ENCODE measurements around the gene C2orf92.

The C2orf92 gene

DNA sequence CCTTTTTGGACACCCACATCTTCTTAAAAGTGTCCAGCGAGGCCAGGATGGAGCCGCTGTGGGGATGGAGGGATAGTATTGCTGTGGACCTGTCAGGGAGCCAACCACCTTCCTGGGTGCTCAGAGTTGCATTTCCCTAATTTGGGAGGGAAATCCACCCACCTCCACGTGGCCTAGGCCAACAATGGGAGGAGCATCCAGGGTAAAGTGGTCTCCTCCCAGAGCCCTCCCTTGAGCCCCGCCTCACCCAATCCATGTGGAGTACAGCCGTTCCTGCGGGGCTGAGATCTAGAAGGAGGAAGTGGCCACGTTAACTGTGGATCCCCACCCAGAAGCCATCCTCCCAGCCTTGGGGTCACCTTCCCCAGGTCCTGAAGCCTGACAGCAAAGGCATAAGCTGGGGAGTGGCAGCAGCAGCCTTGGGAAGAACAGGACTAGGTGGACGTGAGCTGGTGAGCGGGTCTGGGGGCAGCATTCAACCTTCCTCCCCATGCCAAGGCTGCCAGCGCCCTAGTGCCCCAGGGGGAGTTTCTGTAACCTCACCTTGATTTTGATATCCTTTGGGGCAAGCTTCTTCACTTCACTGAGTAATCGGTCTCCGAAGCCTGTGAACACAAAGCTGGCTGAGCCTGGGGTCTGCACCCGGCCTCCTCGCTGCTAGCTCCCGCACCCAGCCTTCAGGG, 12.5 kb upstream of the C2orf92 start:
- Mint-ChIP-seq H3K27me3 (no peaks in the 10 kb centered on the region), H3K4me1 (peaks cover 43% of the 10 kb centered on the region), H3K27ac (no peak overlapping the region), H3K4me3 (no peak overlapping the region), H3K9me3 (no peaks in the 10 kb centered on the region)
- ATAC-seq (no peak), DNase-seq (no peak)

GRCh38 chr2:97657986-97658690, 11.4 kb upstream of the C2orf92 start:
- no peak for DNase-seq
- Mint-ChIP-seq H3K27me3 (no peaks in the 10 kb centered on the region), H3K27ac (peak overlapping the region in 1 of 2 donors; percentile 72), H3K4me1 (peaks cover 52% of the 10 kb centered on the region), H3K9me3 (no peaks in the 10 kb centered on the region), H3K4me3 (no peak overlapping the region)
- ATAC-seq = no peak

DNA sequence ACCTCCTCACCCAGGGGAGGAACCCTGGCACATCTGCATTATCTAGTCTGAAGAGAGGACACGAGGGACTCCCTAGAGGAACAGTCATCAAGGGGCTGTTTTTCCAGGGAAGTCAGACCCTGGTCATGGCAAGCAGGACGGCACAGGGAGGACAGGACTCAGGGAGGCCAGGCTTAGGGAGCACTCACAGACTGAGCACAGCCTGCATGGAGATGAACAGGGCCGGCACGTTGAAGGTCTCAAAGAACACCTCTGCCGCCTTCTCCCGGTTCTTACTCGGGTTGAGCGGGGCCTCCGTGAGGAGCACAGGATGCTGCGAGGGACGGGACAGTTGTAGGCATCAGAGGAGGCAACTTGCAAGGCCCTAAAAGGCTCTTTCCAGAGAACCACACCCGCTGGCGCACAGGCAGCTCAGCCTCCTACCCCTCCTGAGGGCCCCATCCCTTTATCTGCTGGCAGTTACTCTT, 10.8 kb upstream of the C2orf92 start:
- H3K4me1 Mint-ChIP-seq = peaks cover 52% of the 10 kb centered on the region
- no peaks in the 10 kb centered on the region for H3K9me3 Mint-ChIP-seq
- no peaks in the 10 kb centered on the region for H3K27me3 Mint-ChIP-seq
- ATAC-seq (no peak), DNase-seq (no peak)
- no peak overlapping the region for H3K4me3 Mint-ChIP-seq
- no peak overlapping the region for H3K27ac Mint-ChIP-seq

DNA sequence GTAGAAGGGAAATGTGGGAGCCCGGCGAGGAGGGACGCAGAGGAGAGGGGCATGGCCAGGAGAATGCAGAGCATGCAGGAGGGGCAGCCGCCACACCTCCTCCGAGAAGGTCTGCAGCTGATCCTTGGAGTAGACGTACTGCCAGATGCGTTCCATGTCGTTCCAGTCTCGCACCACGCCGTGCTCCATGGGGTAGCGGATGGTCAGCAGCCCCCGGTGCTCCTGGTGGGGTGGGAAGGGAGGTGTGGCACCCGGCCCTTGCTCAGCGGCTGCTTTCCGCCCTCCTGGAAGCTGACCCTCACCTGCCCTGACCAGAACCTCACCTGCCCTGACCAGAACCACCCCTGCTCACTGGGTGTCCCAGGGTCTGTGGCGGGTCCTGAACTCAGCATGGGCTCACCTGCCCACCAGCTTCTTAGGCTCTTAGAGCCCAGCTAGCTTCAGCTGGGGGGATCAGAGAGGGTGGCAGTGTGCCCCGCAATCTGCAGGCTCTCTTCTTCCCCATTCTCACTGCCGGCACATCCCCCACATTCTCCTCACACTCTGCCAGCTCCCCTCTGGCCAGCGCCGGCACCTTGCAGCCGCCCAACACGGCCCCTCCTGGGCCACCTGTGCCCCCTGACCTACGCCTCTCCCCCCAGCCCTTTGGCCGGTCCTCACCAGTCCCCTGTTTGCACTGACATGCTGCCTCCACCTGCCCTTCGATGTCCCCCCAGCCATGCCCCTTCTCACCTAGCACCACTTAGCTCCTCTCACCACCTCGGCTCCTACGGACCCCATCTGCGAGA, 10.1 kb upstream of the C2orf92 start:
- peaks cover 49% of the 10 kb centered on the region for H3K4me1 Mint-ChIP-seq
- DNase-seq (no peak), ATAC-seq (no peak)
- peak overlapping the region; percentile 72 to 79 for H3K27ac Mint-ChIP-seq
- H3K9me3 Mint-ChIP-seq = no peaks in the 10 kb centered on the region
- H3K4me3 Mint-ChIP-seq = no peak overlapping the region
- H3K27me3 Mint-ChIP-seq = no peaks in the 10 kb centered on the region

- no peak overlapping the region for H3K4me3 Mint-ChIP-seq
- peaks cover 48% of the 10 kb centered on the region for H3K4me1 Mint-ChIP-seq
- H3K27me3 Mint-ChIP-seq = no peaks in the 10 kb centered on the region
- peak overlapping the region; percentile 72 to 79 for H3K27ac Mint-ChIP-seq
- DNase-seq (no peak), ATAC-seq (no peak)
- no peaks in the 10 kb centered on the region for H3K9me3 Mint-ChIP-seq
Observed at GRCh38 chr2:97660044-97660774, 9.3 kb upstream of the C2orf92 start.

GRCh38 chr2:97660775-97661389, 8.6 kb upstream of the C2orf92 start:
- Mint-ChIP-seq H3K27ac (no peak overlapping the region), H3K27me3 (no peaks in the 10 kb centered on the region), H3K9me3 (no peaks in the 10 kb centered on the region), H3K4me3 (peak overlapping the region; percentile 90 to 93), H3K4me1 (peaks cover 44% of the 10 kb centered on the region)
- ATAC-seq (no peak), DNase-seq (no peak)

GRCh38 chr2:97661927-97662326, 7.6 kb upstream of the C2orf92 start:
- Mint-ChIP-seq H3K27me3 (no peaks in the 10 kb centered on the region), H3K27ac (peak overlapping the region in 1 of 2 donors; percentile 81), H3K9me3 (no peaks in the 10 kb centered on the region), H3K4me3 (peak overlapping the region; percentile 90 to 93), H3K4me1 (peaks cover 39% of the 10 kb centered on the region)
- DNase-seq (no peak), ATAC-seq (no peak)

GRCh38 chr2:97662386-97662894, 7.1 kb upstream of the C2orf92 start:
- peak overlapping the region; percentile 97 to 99 for H3K27ac Mint-ChIP-seq
- no peaks in the 10 kb centered on the region for H3K27me3 Mint-ChIP-seq
- peak overlapping the region; percentile 90 to 93 for H3K4me3 Mint-ChIP-seq
- H3K9me3 Mint-ChIP-seq = no peaks in the 10 kb centered on the region
- no peak for ATAC-seq
- peaks cover 39% of the 10 kb centered on the region for H3K4me1 Mint-ChIP-seq
- DNase-seq = no peak

GRCh38 chr2:97662895-97663625, 6.5 kb upstream of the C2orf92 start:
- H3K4me3 Mint-ChIP-seq = peak overlapping the region; percentile 90 to 93
- ATAC-seq (peak; percentile 83), DNase-seq (peak; percentile 80 to 91)
- no peaks in the 10 kb centered on the region for H3K9me3 Mint-ChIP-seq
- H3K27me3 Mint-ChIP-seq = no peaks in the 10 kb centered on the region
- peak overlapping the region; percentile 97 to 99 for H3K27ac Mint-ChIP-seq
- H3K4me1 Mint-ChIP-seq = peaks cover 40% of the 10 kb centered on the region

DNA sequence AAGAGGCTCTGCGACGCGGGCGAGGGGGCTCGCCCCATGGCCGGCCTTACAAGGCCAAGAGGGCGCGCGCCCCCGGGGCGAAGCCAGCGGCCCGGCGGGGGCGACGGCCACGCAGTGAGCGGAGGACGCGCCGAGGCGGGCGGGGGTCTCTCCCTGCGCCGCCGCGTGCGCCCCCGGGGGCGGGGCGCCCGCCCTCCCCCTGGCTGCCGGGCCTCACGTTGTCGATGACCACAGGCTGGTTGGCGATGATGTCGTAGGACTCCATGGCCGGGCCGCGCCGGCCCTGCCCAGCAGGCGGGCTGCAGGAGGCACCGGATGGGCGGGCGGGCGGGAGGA, 5.9 kb upstream of the C2orf92 start:
- H3K9me3 Mint-ChIP-seq = no peaks in the 10 kb centered on the region
- DNase-seq (no peak), ATAC-seq (peak; percentile 29)
- H3K4me1 Mint-ChIP-seq = peaks cover 44% of the 10 kb centered on the region
- H3K27me3 Mint-ChIP-seq = no peaks in the 10 kb centered on the region
- H3K27ac Mint-ChIP-seq = peak overlapping the region; percentile 97 to 99
- H3K4me3 Mint-ChIP-seq = peak overlapping the region; percentile 90 to 93

DNA sequence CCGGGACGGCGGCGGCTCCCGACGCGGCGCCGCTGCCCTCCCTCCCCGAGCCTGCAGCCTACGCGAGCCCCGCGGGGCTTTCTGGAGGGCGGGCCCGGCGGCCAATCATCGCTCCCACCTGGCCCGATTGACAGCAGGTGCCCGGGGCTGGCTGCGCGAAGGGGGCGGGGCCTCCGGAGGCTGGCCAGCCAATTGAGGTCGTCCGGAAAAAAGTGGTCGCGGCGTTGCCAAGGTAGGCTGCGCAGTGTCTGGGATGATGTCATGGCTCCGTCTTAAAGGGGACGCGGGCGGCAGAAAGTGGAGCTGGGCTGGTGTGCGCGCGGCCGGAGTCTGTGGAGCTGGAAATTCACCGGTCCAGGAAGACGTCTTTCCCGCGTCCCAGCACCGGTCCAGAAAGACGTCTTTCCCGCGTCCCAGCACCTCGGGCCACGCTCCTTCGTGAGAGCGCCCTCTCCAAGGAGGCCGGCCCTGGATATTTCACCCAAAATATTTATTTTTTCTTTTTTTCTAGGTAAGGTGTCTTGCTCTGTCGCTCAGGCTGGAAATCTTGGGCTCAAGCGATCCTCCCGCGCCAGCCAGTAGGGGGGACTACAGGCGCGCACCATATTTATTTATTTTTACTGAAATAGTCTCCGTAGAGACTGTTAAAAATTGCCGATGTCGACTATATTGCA, 5.4 kb upstream of the C2orf92 start, which contains the start of gene ACTR1B:
Gene ACTR1B (minus strand): TSS at position 83 of the 674 bp plus-strand sequence. CDS start 154 bp downstream, outside the sequence.
- DNase-seq (peak; percentile 99), ATAC-seq (peak; percentile 81)
- peak within 1 kb of the TSS; percentile 98 to 99 for H3K27ac Mint-ChIP-seq
- no peaks in the 10 kb centered on the region for H3K9me3 Mint-ChIP-seq
- H3K4me3 Mint-ChIP-seq = peak within 1 kb of the TSS; percentile 91 to 93
- H3K27me3 Mint-ChIP-seq = no peaks in the 10 kb centered on the region
- peaks cover 44% of the 10 kb centered on the region for H3K4me1 Mint-ChIP-seq

DNA sequence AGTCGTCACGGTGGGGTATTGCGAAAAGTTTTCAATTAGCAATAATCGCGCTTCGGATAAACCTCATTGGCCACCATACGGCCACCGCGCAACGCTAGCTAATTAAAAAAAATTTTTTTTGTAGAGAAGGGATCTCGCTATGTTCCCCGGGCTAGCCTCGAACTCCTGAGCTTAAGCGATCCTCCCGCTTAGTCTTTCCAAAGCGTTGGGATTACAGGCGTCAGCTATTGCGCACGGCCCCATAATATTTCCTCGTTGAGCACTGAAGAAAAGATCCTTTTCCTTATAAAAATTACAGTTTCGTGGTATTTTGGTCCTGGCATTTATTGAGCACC, 4.9 kb upstream of the C2orf92 start:
- DNase-seq (no peak), ATAC-seq (no peak)
- Mint-ChIP-seq H3K27me3 (no peaks in the 10 kb centered on the region), H3K4me3 (peak overlapping the region; percentile 83 to 91), H3K9me3 (no peaks in the 10 kb centered on the region), H3K4me1 (peaks cover 43% of the 10 kb centered on the region), H3K27ac (peak overlapping the region; percentile 94 to 98)

DNA sequence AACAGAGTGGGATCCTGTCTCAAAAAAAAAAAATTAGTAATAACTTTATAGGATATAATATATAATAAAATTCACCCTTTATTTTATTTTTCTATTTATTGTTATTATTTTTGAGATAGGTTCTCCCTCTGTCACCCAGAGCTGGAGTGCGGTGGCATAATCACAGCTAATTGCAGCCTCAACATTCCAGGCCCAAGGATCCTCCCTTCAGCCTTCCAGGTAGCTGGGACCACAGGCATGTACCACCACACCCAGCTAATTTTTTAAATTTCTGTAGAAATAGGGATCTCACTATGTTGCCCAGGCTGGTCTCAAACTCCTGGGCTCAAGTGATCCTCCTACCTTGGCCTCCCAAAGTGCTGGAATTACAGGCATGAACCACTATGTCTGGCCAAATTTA, 958 bp downstream of the C2orf92 start:
- no peak for ATAC-seq
- no peak overlapping the region for H3K4me3 Mint-ChIP-seq
- no peaks in the 10 kb centered on the region for H3K9me3 Mint-ChIP-seq
- no peaks in the 10 kb centered on the region for H3K27me3 Mint-ChIP-seq
- no peak overlapping the region for H3K27ac Mint-ChIP-seq
- peaks cover 34% of the 10 kb centered on the region for H3K4me1 Mint-ChIP-seq
- no peak for DNase-seq

DNA sequence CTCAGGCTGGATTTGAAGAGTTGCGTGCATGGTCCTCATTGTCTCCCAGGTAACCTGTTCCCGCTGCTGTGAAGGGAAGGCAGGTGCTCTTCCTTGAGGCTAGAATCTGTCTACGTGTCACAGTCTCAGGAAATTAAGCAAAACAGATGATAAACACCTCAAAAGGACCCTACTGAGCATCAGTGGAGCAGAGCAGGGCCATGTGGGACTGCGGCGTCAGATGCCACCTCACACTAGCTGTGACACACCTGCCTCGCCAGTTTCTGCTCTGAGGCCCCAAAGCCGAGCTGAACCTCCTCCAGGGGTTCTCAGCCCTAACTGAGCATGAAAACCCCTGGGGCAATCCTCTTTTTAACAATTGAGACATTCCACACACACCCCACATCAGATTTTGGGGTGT, 2.0 kb downstream of the C2orf92 start:
- H3K4me3 Mint-ChIP-seq = no peak overlapping the region
- DNase-seq (no peak), ATAC-seq (no peak)
- H3K27ac Mint-ChIP-seq = no peak overlapping the region
- peaks cover 45% of the 10 kb centered on the region for H3K4me1 Mint-ChIP-seq
- no peaks in the 10 kb centered on the region for H3K9me3 Mint-ChIP-seq
- no peaks in the 10 kb centered on the region for H3K27me3 Mint-ChIP-seq

All from stimulated activated naive CD8-positive, alpha-beta T cell treated with anti-CD3 and anti-CD28 coated beads, Interleukin-15, amount 100 ng/mL, for 72 hours (primary cell).